HK-2 (cell line): ENCODE results near the gene IGBP1.
"Not testable (repeated sequence)": the region's sequence is repeated elsewhere in the genome, so short reads cannot be mapped to it uniquely, and the experiment has no call there.

ENCODE experiments used
- DNase-seq: peaks from one replicate; pipeline ENCODE4 v3.0.0-alpha.2; 2018; ENCODE audit not compliant: unreplicated experiment

IGBP1 gene

GRCh38 chrX:70166601-70167590, 33.6 kb downstream of the IGBP1 start:
- peak; percentile 15 for DNase-seq

- peak; percentile 52 for DNase-seq
Observed at GRCh38 chrX:70168238-70169188, 35.3 kb downstream of the IGBP1 start.

- no peak for DNase-seq
Observed at GRCh38 chrX:70169281-70169680, 36.0 kb downstream of the IGBP1 start.

GRCh38 chrX:70171624-70172023, 38.4 kb downstream of the IGBP1 start:
- DNase-seq, result no peak

GRCh38 chrX:70172221-70172620, 39.0 kb downstream of the IGBP1 start:
- no peak for DNase-seq

- no peak for DNase-seq
Observed at GRCh38 chrX:70172964-70173363, 39.7 kb downstream of the IGBP1 start.

GRCh38 chrX:70174754-70175153, 41.5 kb downstream of the IGBP1 start:
- DNase-seq, result no peak

- DNase-seq, result no peak
Observed at GRCh38 chrX:70175338-70175737, 42.1 kb downstream of the IGBP1 start.

GRCh38 chrX:70176938-70177533, 43.8 kb downstream of the IGBP1 start, which contains the start of gene DGAT2L6:
DGAT2L6 (plus strand) TSS chrX:70177483; CDS start chrX:70177583, 100 bp downstream.
- no peak for DNase-seq

- no peak for DNase-seq
Observed at GRCh38 chrX:70183091-70183490, 49.8 kb downstream of the IGBP1 start.

GRCh38 chrX:70190225-70190624, 57.0 kb downstream of the IGBP1 start:
- DNase-seq, result no peak

- peak; percentile 60 for DNase-seq
Observed at GRCh38 chrX:70196961-70197720, 63.9 kb downstream of the IGBP1 start.

- no peak for DNase-seq
Observed at GRCh38 chrX:70201732-70202131, 68.5 kb downstream of the IGBP1 start.

GRCh38 chrX:70208479-70208878, 75.2 kb downstream of the IGBP1 start:
- DNase-seq, result no peak

- DNase-seq, result not testable (repeated sequence)
Observed at GRCh38 chrX:70209570-70209969, 76.3 kb downstream of the IGBP1 start.
